NB4 (cell line): ENCODE data around the gene BRD2.

ENCODE experiments used
- MYC ChIP-seq: IDR thresholded peaks from 2 replicates; pipeline ENCODE4 v1.6.1; 2011; ENCODE audit warnings: low read depth, low read length
- POLR2A ChIP-seq: IDR thresholded peaks from 2 replicates; pipeline ENCODE4 v1.6.1; 2011; ENCODE audit warnings: mild to moderate bottlenecking; ENCODE audit not compliant: insufficient read length; ENCODE audit errors: extremely low read depth
- TF ChIP-seq, protein P1 (sequence below): IDR thresholded peaks from one replicate; pipeline ENCODE4 v1.5.1; 2012; ENCODE audit warnings: low read depth, low read length

DNA sequence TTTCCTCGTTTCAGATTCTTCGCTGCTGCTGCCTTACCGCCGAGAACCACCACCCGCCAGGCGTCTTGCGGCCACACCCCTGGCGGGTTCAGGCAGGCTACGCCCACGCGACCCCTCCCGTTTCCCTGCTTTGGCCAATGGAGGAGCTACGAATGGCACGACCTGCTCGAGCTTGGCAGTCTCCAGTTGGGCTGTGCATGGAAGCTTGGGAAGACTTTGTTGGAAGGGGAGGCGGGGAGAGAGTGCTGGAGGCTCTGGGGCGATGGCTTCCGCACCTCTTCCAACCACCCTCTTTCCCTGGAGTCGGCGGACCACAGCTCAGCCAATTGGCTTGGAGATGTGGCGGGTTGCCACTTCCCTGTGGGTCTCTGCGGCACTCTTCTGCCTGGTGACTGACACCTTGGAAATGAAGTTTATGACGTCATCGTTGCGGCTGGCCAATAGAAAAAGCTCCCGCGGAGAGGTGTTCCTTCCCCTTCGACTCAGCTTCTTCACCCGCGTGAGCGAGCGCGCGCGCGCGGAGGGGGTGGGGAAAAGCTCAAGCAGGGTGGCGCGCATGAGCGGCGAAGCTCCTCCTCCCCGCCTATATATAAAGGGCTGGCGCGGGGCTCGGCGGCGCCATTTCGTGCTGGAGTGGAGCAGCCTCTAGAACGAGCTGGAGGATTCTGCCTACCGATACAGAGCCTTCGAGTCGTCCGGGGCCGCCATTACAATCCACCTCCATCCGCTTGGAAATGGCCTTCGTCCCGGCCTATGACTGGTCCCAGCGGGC lies 3.4 kb downstream of the BRD2 start:
- TF ChIP-seq, protein P1, sequence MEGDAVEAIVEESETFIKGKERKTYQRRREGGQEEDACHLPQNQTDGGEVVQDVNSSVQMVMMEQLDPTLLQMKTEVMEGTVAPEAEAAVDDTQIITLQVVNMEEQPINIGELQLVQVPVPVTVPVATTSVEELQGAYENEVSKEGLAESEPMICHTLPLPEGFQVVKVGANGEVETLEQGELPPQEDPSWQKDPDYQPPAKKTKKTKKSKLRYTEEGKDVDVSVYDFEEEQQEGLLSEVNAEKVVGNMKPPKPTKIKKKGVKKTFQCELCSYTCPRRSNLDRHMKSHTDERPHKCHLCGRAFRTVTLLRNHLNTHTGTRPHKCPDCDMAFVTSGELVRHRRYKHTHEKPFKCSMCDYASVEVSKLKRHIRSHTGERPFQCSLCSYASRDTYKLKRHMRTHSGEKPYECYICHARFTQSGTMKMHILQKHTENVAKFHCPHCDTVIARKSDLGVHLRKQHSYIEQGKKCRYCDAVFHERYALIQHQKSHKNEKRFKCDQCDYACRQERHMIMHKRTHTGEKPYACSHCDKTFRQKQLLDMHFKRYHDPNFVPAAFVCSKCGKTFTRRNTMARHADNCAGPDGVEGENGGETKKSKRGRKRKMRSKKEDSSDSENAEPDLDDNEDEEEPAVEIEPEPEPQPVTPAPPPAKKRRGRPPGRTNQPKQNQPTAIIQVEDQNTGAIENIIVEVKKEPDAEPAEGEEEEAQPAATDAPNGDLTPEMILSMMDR: no peak
- TF ChIP-seq MYC (peak; percentile 89), POLR2A (peak; percentile 99)
